Mesenchymal stem cell (in vitro differentiated cells and primary cell): Measurements from ENCODE around the gene RESF1.

Experiments
- DNase-seq: peaks from one replicate; pipeline ENCODE4 v3.0.0-alpha.2; 2013
- H2AFZ ChIP-seq: one replicate; pipeline ENCODE4 v1.6.1; 2013; ENCODE audit warnings: low read depth, mild to moderate bottlenecking, control low read depth, inconsistent platforms, low read length, moderate library complexity
- H2AK5ac ChIP-seq: 2 replicates; pipeline ENCODE4 v1.6.1; 2013; ENCODE audit warnings: low read length, moderate library complexity, mild to moderate bottlenecking, inconsistent platforms; ENCODE audit not compliant: severe bottlenecking
- H2BK120ac ChIP-seq: one replicate; pipeline ENCODE4 v1.6.1; 2013; ENCODE audit warnings: low read depth, mild to moderate bottlenecking, inconsistent platforms, low read length, moderate library complexity
- H2BK12ac ChIP-seq, 2 experiments: one replicate each; pipeline ENCODE4 v1.6.1; 2013; ENCODE audit warnings: inconsistent platforms in 2 of 2, low read length in 2 of 2, mild to moderate bottlenecking in 2 of 2, moderate library complexity in 2 of 2, control low read depth in 1 of 2
- H2BK15ac ChIP-seq: one replicate; pipeline ENCODE4 v1.6.1; 2013; ENCODE audit warnings: mild to moderate bottlenecking, low read depth, inconsistent platforms; ENCODE audit not compliant: poor library complexity, severe bottlenecking
- H2BK5ac ChIP-seq: 2 replicates; pipeline ENCODE4 v1.6.1; 2013; ENCODE audit warnings: low read depth, mild to moderate bottlenecking, low read length, control low read depth, inconsistent platforms; ENCODE audit not compliant: poor library complexity, severe bottlenecking
- H3K14ac ChIP-seq, 2 experiments: one replicate each; pipeline ENCODE4 v1.6.1; 2013; ENCODE audit warnings: inconsistent platforms in 2 of 2, low read length in 2 of 2, control low read depth in 1 of 2, mild to moderate bottlenecking in 1 of 2, moderate library complexity in 1 of 2
- H3K18ac ChIP-seq, 2 experiments: one replicate each; pipeline ENCODE4 v1.6.1; 2013; ENCODE audit warnings: inconsistent platforms in 2 of 2, low read length in 2 of 2, control low read depth in 1 of 2, low read depth in 1 of 2, mild to moderate bottlenecking in 1 of 2
- H3K23ac ChIP-seq, 2 experiments: one replicate each; pipeline ENCODE4 v1.6.1; 2013; ENCODE audit warnings: inconsistent platforms in 2 of 2, low read length in 2 of 2, mild to moderate bottlenecking in 2 of 2, moderate library complexity in 2 of 2, control low read depth in 1 of 2
- H3K27ac ChIP-seq: 2 replicates; pipeline ENCODE4 v1.5.1; 2013; ENCODE audit warnings: mild to moderate bottlenecking, moderate library complexity, low read length, control low read depth, inconsistent platforms; ENCODE audit not compliant: poor library complexity, severe bottlenecking
- H3K27me3 ChIP-seq, 2 experiments: 2 replicates each; pipeline versions ENCODE4 v1.6.1 to v1.7.0; 2013; ENCODE audit warnings: low read length in 2 of 2, mild to moderate bottlenecking in 2 of 2, moderate library complexity in 2 of 2, control low read depth in 1 of 2, inconsistent platforms in 1 of 2; ENCODE audit not compliant: control insufficient read depth in 1 of 2, insufficient read depth in 1 of 2
- H3K36me3 ChIP-seq, 2 experiments: 2 replicates each; pipeline versions ENCODE4 v1.6.1 to v1.7.0; 2013; ENCODE audit warnings: low read length in 2 of 2, control low read depth in 1 of 2, inconsistent platforms in 1 of 2, low read depth in 1 of 2, mild to moderate bottlenecking in 1 of 2; ENCODE audit not compliant: insufficient read depth in 2 of 2, control insufficient read depth in 1 of 2
- H3K4ac ChIP-seq, 2 experiments: one replicate each; pipeline ENCODE4 v1.6.1; 2013; ENCODE audit warnings: inconsistent platforms in 2 of 2, low read length in 2 of 2, mild to moderate bottlenecking in 2 of 2, moderate library complexity in 2 of 2, control low read depth in 1 of 2, low read depth in 1 of 2
- H3K4me1 ChIP-seq: 2 replicates; pipeline ENCODE4 v1.6.1; 2013; ENCODE audit warnings: low read depth, low read length, control low read depth; ENCODE audit not compliant: control insufficient read depth, insufficient read depth
- H3K4me2 ChIP-seq: 2 replicates; pipeline ENCODE4 v1.6.1; 2013; ENCODE audit warnings: low read length, mild to moderate bottlenecking, inconsistent platforms; ENCODE audit not compliant: poor library complexity, severe bottlenecking
- H3K4me3 ChIP-seq, 2 experiments: 2 replicates each; pipeline versions ENCODE4 v1.5.1 to v1.7.0; 2013; ENCODE audit warnings: low read length in 2 of 2, mild to moderate bottlenecking in 2 of 2, control low read depth in 1 of 2, low read depth in 1 of 2; ENCODE audit not compliant: insufficient read depth in 1 of 2
- H3K79me1 ChIP-seq: replicated peaks from 2 replicates; pipeline ENCODE4 v1.6.1; 2013; ENCODE audit warnings: mild to moderate bottlenecking, control low read depth, low read length, inconsistent platforms; ENCODE audit not compliant: poor library complexity, severe bottlenecking
- H3K9ac ChIP-seq: 2 replicates; pipeline ENCODE4 v1.7.0; 2013; ENCODE audit warnings: mild to moderate bottlenecking, low read length, moderate library complexity
- H3K9me3 ChIP-seq: 2 replicates; pipeline ENCODE4 v1.7.0; 2013; ENCODE audit warnings: mild to moderate bottlenecking, low read length; ENCODE audit not compliant: control insufficient read depth
- H4K8ac ChIP-seq: one replicate; pipeline ENCODE4 v1.6.1; 2013; ENCODE audit warnings: inconsistent platforms, mild to moderate bottlenecking, low read length, moderate library complexity
- H4K91ac ChIP-seq: one replicate; pipeline ENCODE4 v1.6.1; 2013; ENCODE audit warnings: mild to moderate bottlenecking, low read length, inconsistent platforms
- WGBS: methylation state at CpG from one replicate; pipeline ENCODE4 v1.1.7; 2013; ENCODE audit warnings: mixed read lengths; 5-methylcytosine and 5-hydroxymethylcytosine counted together

RESF1 gene

GRCh38 chr12:32000373-32001005 lies 41.3 kb downstream of the RESF1 start:
- no peak overlapping the region for H4K91ac ChIP-seq
- no peak overlapping the region for H3K18ac ChIP-seq
- H3K27ac ChIP-seq: no peak overlapping the region
- no peak overlapping the region for H2AFZ ChIP-seq
- peaks cover 24 to 37% of the 10 kb centered on the region in 2 experiments for H3K36me3 ChIP-seq
- no peak overlapping the region for H3K23ac ChIP-seq
- H3K79me1 ChIP-seq: no peaks in the 10 kb centered on the region
- no peak overlapping the region for H2BK15ac ChIP-seq
- no peak overlapping the region for H2AK5ac ChIP-seq
- DNase-seq: no peak
- H2BK120ac ChIP-seq: no peak overlapping the region
- no peak overlapping the region for H3K14ac ChIP-seq
- no peak overlapping the region for H3K4me3 ChIP-seq
- no peak overlapping the region for H3K4me2 ChIP-seq
- no peak overlapping the region for H2BK12ac ChIP-seq
- no peak overlapping the region for H3K4ac ChIP-seq
- H3K4me1 ChIP-seq: no peaks in the 10 kb centered on the region
- H2BK5ac ChIP-seq: no peak overlapping the region
- no peaks in the 10 kb centered on the region for H3K27me3 ChIP-seq
- no peak overlapping the region for H3K9ac ChIP-seq
- WGBS: 94% methylated on average over 4 of the region's 7 CpGs
- no peaks in the 10 kb centered on the region for H3K9me3 ChIP-seq
- H4K8ac ChIP-seq: no peak overlapping the region

DNA sequence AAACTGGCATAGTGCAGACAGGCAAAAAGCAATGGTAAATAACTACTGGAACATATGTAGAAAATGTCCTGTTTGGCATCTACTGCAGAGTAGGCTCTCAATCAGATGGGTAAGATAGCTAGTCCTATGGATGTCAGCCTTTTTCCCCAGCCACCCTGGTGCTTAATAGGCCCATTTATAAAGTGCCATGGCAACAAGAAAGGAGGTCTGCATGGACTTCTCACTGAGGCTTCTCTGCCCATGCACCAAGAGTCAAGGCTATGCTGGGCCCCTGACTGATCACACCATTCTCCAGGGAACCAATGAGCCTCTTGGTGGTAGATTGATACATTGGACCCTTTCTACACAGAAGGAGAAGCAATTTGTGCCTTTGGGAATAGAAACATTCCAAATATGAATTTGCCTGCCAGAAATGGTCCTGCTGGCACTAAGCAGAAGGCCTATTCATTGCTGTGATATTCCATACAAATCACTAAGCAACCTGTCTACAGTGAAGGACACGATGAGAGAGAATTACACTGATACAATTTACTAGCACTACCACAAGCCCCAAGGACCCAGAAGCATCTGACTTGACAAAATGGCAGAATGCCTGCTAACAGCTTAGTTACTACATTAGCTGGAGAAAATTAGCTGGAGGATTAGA lies 43.8 kb downstream of the RESF1 start:
- H2AK5ac ChIP-seq: no peak overlapping the region
- H2BK5ac ChIP-seq: no peak overlapping the region
- H3K27me3 ChIP-seq: no peaks in the 10 kb centered on the region
- H4K8ac ChIP-seq: no peak overlapping the region
- no peaks in the 10 kb centered on the region for H3K4me1 ChIP-seq
- DNase-seq: no peak
- no peak overlapping the region for H2BK12ac ChIP-seq
- no peak overlapping the region for H2BK15ac ChIP-seq
- no peak overlapping the region for H3K18ac ChIP-seq
- no peak overlapping the region for H2AFZ ChIP-seq
- H3K14ac ChIP-seq: no peak overlapping the region
- H3K4me2 ChIP-seq: no peak overlapping the region
- H3K36me3 ChIP-seq: peaks cover 10 to 15% of the 10 kb centered on the region in 2 experiments
- H3K9me3 ChIP-seq: no peaks in the 10 kb centered on the region
- no peak overlapping the region for H3K4ac ChIP-seq
- no peak overlapping the region for H2BK120ac ChIP-seq
- H3K23ac ChIP-seq: peak overlapping the region in 1 of 2 experiments; percentile 52
- no CpG with 5 or more reads among the region's 1 CpG for WGBS
- no peak overlapping the region for H3K27ac ChIP-seq
- no peaks in the 10 kb centered on the region for H3K79me1 ChIP-seq
- no peak overlapping the region for H4K91ac ChIP-seq
- H3K4me3 ChIP-seq: no peak overlapping the region
- H3K9ac ChIP-seq: no peak overlapping the region

- 100% methylated on average over 1 of the region's 1 CpG for WGBS
- Histone ChIP-seq H3K9me3 (no peaks in the 10 kb centered on the region), H3K4me3 (no peak overlapping the region), H2BK12ac (no peak overlapping the region), H2AFZ (no peak overlapping the region), H3K4me1 (no peaks in the 10 kb centered on the region), H3K9ac (no peak overlapping the region), H3K14ac (no peak overlapping the region), H2BK120ac (no peak overlapping the region), H3K4ac (no peak overlapping the region), H3K27ac (no peak overlapping the region), H3K36me3 (peaks cover 8 to 10% of the 10 kb centered on the region in 2 experiments), H3K4me2 (no peak overlapping the region), H2BK5ac (no peak overlapping the region), H2BK15ac (no peak overlapping the region), H3K18ac (no peak overlapping the region), H3K23ac (no peak overlapping the region), H3K27me3 (no peaks in the 10 kb centered on the region), H2AK5ac (no peak overlapping the region), H4K91ac (no peak overlapping the region), H3K79me1 (no peaks in the 10 kb centered on the region), H4K8ac (no peak overlapping the region)
- no peak for DNase-seq
Observed at GRCh38 chr12:32003654-32004053, 44.4 kb downstream of the RESF1 start.

DNA sequence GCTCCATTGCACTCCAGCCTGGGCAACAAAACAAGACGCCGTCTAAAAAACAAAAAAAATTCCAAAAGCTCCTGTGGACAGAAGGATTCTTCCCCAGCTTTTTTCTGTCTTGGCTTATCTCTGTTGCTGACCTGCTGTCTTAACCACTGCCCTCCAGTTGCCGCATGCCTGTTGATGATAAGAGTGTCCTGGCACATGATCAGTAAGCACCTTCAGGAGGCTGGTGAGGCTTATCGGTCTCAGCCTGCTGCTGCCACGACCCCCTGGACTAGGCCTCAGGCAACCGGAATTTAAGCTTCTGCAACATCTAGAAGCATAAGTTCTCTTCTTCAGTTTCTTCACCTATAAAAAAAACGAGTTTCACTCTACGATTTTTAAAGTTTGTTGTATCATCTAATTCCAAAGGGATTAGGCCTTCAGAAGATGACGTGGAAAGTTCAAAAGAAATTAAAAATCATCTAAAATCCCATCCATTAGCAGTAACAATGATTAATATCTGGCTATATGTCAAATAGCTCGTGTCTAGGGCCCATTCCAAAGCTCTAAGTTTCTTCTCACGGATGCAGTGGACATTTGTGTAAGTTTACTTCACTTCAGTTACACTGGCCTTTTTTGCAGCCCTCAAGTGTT lies 46.4 kb downstream of the RESF1 start:
- no peaks in the 10 kb centered on the region for H3K27me3 ChIP-seq
- 81% methylated on average over 10 of the region's 11 CpGs for WGBS
- H2AK5ac ChIP-seq: no peak overlapping the region

More for the DNA sequence above, 46.4 kb downstream of the RESF1 start:
- Histone ChIP-seq H3K9me3 (no peaks in the 10 kb centered on the region), H3K79me1 (no peaks in the 10 kb centered on the region), H3K4me1 (no peaks in the 10 kb centered on the region), H3K18ac (no peak overlapping the region), H3K36me3 (peaks cover 5% of the 10 kb centered on the region in 2 experiments), H2BK15ac (no peak overlapping the region), H2BK5ac (no peak overlapping the region), H2BK120ac (no peak overlapping the region), H2AFZ (no peak overlapping the region), H3K4ac (no peak overlapping the region), H4K91ac (no peak overlapping the region), H3K4me3 (no peak overlapping the region), H3K27ac (no peak overlapping the region), H3K9ac (no peak overlapping the region), H4K8ac (no peak overlapping the region), H2BK12ac (no peak overlapping the region), H3K23ac (no peak overlapping the region), H3K4me2 (no peak overlapping the region), H3K14ac (no peak overlapping the region)
- no peak for DNase-seq
